GM21786 (cell line): ENCODE data around the gene PCMTD2.
"Not testable (repeated sequence)": the region's sequence is repeated elsewhere in the genome, so short reads cannot be mapped to it uniquely, and the experiment has no call there.

ENCODE experiments used
- ATAC-seq: cut with Tn5 transposase; IDR thresholded peaks from one replicate; pipeline ENCODE4 v1.9.1; 2021; ENCODE audit not compliant: unreplicated experiment

The PCMTD2 gene

GRCh38 chr20:64223526-64224067 is 32.0 kb upstream of the PCMTD2 start:
- ATAC-seq, result no peak

- no peak for ATAC-seq
Measured at GRCh38 chr20:64224351-64225170, 31.0 kb upstream of the PCMTD2 start.

DNA sequence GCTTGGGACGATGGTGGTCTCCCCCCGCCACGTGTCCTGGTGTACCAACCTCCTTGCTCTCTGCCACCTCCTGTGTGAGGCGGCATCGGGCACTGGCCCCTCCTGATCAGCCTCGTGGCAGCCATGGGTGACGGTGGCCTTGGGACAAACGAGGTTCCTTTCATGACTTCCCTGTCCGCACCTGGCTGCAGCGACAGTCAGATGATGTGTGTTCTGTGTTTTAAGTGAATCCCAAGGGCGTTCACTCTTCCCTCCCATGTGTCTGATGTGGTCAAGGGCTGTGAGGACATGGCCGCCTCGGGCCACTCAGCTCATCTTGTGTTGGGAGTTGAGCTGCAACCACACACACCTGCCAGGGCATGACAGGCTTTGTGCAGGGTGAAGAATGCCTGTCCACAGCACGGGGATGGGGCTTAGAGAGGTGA is 30.4 kb upstream of the PCMTD2 start:
- ATAC-seq, result no peak

GRCh38 chr20:64225828-64226598 is 29.5 kb upstream of the PCMTD2 start:
- no peak for ATAC-seq

DNA sequence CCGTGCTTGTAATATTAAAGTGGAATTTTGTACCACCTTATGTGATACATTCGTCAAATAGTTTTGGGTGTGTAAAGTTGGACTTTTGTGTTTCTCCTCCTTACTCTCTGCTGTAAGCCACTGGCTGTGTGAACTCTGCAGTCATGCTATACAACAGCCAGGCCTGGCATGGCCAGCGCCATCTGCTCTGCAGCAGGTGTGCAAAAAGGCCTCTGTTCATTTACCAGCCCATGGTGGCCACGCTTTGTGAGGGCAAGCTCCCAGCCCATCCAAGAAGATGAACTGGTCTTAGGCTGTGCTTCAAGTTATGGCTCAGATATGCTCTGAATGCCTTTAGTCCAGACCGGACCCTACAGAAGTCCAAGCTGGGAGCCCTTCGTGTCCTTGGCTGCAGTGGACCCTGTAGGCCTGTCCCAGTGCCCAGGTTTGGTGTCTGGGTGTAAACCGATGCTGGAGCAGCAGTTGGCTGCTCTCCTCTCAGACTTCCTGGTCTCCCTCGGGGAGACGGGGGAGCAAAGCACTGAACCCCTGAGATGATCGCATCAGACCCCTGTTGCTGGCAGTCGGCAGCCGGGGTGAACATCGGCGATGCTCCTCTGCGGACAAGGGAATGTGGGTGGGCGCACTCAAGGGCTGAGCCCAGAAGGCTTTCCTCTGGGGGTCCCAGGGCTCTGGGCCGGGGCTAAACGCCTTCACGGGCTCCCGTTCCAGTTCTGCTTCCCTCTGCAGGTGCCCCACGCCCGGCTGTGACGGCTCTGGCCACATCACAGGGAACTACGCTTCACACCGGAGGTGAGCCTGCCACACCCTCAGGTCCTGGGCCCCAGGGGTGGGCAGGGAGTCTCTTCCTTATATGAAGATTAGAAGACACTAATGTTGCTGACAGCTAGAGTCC is 28.6 kb upstream of the PCMTD2 start:
- no peak for ATAC-seq

GRCh38 chr20:64228086-64228653 is 27.4 kb upstream of the PCMTD2 start:
- no peak for ATAC-seq

GRCh38 chr20:64228751-64229506 is 26.6 kb upstream of the PCMTD2 start:
- no peak for ATAC-seq

GRCh38 chr20:64229507-64230061 is 26.0 kb upstream of the PCMTD2 start:
- no peak for ATAC-seq

DNA sequence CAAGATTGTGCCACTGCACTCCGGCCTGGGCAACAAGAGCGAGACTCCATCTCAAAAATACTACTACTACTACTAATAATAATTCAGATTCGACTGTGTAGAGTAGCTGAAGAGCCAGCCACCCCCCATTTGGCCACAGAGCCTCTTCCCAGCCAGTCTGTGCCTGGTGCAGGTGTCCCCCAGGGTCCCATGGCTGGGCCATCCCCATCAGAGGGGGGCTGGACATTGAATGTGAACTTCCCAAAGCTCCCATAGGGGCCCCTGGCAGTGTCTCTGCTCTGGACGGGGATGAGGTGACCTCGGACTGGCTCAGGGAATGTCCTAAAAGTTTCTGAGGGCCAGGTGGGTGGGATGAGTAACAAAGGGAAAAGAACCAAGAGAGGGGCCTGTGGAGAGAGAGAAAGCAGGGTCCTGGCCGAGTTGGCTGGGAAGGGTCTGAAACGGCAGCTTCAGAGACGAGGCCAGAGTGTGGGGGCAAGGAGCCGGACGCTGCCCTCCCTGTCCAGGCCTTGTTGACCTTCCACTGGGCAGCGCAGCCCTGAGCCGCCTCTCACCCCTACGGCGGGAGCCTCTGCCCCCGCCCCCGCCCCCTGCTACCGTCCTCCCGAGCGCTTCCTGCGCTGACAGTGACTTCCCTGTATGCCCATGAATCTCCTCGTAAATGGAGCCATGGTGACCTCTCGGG is 24.9 kb upstream of the PCMTD2 start:
- no peak for ATAC-seq

DNA sequence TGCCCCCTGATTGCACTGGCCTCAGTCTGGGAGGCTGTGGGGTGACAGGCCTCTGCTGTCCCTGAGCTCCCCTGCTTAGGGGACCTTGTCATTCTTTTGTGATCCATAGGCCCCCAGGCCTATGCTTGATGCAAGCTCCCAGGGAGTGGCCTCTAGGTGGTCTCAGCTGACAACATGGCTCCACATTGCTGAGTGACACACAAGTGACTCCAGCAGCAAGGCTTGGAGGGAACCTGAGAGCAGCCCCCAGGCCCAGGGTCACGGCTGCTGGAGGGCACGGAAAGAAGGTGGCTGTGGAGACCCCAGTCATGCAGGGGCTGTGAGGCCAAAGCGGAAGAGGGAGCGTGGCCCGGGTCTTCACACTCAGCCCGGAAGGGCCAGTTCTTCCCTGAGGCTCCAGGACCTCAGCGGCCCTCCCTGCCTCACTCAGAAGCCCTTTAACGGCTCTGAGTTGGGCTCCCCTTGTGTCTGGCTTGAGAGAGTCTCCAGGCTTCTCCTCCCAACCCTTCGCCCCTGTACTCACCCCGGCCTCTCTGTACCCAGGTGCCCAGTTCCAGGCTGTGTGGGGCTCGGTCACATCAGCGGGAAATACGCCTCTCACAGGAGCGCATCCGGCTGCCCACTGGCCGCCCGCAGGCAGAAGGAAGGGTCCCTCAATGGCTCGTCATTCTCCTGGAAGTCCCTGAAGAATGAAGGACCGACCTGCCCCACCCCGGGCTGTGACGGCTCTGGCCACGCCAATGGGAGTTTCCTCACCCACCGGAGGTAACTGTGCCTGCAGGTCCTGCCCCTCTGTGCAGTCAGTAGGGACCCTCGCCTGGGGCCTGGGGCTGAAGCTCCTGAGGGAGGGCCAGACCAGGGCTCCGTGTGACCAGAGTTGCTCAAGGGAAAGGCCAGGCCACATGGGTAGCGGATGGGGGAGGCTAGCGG is 23.7 kb upstream of the PCMTD2 start:
- no peak for ATAC-seq

DNA sequence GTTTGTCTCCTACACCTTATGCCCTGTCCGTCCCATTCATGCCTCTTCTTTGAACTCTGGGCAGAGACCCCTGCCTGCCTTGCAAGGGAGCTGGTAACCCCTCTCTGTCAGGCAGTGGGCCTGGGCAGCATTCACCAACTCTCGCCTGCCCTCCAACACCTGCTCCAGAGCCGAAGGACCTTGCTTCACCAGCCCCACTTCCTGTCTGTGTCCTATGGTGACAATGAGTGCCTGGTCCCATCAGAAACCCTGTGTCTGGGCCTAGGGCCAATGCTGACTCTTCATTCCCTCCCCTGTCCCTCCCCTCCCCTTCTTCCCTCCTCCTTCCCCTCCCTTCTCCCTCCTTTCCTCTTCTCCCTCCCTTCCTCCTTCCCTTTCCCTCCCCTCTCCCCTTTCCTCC is 22.8 kb upstream of the PCMTD2 start:
- no peak for ATAC-seq

DNA sequence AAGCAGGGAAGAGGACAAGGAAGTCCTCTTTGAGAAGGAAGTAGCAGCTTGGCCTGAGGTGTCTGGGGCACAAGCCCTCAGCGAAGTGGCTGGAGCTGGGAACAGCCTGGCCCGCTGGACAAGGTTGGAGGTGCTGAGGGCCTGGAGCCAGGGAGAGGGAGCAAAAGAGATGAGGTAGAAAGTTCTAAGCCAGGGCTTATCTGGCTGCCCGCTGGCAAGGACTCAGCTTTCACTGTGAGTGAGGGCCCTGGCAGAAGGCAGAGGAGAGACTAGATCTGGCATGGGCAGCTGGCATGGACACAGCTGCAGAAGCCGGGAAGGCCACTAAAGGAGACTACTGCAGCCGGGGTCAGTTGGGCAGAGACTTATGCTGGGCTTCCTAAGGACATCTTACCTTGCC is 21.8 kb upstream of the PCMTD2 start:
- ATAC-seq, result no peak

DNA sequence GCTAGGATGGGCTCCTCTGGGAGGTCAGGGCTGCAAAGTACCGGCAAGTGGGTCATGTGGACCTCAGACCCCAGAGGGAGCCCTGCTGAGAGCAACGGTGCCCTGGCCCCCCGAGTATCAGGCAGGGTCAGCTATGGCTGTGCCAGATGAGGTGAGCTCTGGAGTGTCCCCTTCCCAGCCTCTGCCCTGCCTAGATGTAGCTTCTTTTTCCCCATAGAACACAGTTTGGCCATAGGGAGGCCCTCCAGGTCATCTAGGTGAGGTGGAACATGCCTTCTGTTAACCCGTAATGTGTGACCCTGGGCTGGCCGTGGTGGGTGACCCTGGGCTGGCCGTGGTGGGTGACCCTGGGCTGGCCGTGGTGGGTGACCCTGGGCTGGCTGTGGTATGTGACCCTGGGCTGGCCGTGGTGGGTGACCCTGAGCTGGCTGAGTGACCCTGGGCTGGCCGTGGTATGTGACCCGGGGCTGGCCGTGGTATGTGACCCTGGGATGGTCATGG is 21.2 kb upstream of the PCMTD2 start:
- ATAC-seq, result no peak

DNA sequence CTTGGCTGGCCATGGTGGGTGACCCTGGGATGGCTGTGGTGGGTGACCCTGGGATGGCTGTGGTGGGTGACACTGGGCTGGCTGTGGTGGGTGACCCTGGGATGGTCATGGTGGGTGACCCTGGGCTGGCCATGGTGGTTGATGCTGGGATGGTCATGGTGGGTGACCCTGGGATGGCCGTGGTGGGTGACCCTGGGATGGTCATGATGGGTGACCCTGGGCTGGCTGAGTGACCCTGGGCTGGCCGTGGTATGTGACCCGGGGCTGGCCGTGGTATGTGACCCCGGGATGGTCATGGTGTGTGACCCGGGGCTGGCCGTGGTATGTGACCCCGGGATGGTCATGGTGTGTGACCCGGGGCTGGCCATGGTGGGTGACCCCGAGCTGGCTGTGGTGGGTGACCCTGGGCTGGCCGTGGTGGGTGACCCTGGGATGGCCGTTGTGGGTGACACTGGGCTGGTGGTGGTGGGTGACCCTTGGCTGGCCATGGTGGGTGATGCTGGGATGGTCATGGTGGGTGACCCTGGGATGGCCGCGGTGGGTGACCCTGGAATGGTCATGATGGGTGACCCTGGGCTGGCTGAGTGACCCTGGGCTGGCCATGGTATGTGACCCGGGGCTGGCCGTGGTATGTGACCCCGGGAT is 20.5 kb upstream of the PCMTD2 start:
- ATAC-seq, result not testable (repeated sequence)

- ATAC-seq, result no peak
Measured at GRCh38 chr20:64236137-64237088, 19.1 kb upstream of the PCMTD2 start.

GRCh38 chr20:64237316-64237715 is 18.2 kb upstream of the PCMTD2 start:
- no peak for ATAC-seq
